ENCODE measurements around the gene ZFP36.

ZFP36 gene

DNA sequence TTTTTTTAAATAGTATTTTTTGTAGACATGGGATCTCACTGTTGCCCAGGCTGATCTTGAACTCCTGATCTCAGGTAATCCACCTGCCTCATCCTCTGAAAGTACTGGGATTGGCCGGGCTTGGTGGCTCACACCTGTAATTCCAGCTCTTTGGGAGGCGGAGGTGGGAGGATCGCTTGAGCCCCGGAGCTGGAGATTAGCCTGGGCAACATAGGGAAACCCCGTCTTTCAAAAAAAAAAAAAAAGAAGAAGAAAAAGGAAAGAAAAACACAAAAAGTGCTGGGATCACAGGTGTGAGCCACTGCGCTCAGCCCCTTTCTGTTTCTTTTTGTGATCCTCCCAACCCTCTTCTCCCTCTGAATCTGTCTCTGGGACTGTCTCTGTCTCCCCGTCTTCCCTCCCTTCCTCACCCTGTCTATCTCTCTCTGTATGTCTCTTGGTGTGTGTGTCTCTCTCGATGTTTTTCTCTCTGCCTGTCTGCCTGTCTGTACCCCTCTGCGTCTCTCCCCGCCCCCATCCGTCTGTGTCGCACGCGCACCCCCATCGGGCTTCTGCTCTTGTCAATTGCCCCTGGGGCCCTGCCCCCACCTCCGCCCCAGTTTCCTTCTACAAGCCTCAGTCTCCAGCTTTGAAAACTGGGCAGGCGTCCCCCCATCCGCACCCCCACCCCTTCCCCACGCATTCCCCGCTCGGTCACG is 540 bp upstream of the ZFP36 start:
- DNase-seq (ENCODE audit: low read depth): peak; percentile 85

DNA sequence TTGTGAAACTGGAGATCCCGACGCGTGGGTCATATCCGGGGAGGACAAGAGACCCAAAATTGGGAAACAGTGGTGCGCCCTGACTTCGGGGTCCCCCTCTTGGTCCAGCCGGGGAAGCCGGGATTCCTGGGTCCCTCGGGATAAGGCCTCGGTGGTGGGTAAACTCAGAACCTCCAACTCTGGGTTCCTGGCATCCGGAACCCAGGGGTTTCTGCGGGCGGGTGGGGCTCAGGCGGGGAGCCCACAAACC is 688 bp downstream of the ZFP36 start:
- no peak for DNase-seq (ENCODE audit: low read depth)

DNA sequence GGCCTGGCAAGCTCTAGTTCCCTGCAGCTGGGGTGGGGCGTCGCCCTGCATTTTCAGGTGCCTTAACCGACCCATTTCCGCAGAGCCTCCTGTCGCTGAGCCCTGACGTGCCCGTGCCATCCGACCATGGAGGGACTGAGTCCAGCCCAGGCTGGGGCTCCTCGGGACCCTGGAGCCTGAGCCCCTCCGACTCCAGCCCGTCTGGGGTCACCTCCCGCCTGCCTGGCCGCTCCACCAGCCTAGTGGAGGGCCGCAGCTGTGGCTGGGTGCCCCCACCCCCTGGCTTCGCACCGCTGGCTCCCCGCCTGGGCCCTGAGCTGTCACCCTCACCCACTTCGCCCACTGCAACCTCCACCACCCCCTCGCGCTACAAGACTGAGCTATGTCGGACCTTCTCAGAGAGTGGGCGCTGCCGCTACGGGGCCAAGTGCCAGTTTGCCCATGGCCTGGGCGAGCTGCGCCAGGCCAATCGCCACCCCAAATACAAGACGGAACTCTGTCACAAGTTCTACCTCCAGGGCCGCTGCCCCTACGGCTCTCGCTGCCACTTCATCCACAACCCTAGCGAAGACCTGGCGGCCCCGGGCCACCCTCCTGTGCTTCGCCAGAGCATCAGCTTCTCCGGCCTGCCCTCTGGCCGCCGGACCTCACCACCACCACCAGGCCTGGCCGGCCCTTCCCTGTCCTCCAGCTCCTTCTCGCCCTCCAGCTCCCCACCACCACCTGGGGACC is 1.2 kb downstream of the ZFP36 start:
- peak; percentile 49 for DNase-seq (ENCODE audit: low read depth)

DNA sequence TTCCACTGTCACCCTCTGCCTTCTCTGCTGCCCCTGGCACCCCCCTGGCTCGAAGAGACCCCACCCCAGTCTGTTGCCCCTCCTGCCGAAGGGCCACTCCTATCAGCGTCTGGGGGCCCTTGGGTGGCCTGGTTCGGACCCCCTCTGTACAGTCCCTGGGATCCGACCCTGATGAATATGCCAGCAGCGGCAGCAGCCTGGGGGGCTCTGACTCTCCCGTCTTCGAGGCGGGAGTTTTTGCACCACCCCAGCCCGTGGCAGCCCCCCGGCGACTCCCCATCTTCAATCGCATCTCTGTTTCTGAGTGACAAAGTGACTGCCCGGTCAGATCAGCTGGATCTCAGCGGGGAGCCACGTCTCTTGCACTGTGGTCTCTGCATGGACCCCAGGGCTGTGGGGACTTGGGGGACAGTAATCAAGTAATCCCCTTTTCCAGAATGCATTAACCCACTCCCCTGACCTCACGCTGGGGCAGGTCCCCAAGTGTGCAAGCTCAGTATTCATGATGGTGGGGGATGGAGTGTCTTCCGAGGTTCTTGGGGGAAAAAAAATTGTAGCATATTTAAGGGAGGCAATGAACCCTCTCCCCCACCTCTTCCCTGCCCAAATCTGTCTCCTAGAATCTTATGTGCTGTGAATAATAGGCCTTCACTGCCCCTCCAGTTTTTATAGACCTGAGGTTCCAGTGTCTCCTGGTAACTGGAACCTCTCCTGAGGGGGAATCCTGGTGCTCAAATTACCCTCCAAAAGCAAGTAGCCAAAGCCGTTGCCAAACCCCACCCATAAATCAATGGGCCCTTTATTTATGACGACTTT is 2.0 kb downstream of the ZFP36 start:
- DNase-seq (ENCODE audit: low read depth): no peak

DNA sequence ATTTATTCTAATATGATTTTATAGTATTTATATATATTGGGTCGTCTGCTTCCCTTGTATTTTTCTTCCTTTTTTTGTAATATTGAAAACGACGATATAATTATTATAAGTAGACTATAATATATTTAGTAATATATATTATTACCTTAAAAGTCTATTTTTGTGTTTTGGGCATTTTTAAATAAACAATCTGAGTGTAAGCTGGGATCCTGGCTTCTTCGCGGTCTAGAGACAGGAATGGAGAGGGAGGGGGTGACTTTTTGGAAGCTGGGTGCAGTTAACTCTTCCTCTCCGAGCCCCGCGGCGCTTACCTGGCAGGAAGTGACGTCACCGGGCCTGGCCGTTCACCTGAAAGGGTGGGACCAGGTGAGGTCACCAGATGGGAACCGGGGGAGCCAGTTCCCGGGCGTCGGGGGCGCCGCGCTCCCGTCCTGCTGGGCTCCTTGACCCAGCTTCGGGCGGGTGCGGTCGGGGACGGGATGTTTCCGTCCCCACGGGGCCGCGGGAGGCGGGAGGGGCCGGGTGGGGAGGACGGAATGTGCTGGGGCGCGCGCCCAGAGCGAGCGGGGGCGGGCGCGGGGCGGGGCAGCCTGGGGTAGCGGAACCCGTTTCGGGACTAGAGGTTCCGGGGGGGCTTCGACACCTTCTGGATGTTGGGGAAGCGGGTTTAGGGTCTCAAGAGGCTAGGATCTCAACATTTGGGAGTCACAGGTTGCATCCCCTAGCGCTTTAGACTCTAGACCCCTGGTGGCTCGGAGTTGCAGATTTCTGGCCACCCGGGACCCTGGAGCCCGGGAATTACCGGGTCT is 2.8 kb downstream of the ZFP36 start:
- peak; percentile 89 for DNase-seq (ENCODE audit: low read depth)

DNA sequence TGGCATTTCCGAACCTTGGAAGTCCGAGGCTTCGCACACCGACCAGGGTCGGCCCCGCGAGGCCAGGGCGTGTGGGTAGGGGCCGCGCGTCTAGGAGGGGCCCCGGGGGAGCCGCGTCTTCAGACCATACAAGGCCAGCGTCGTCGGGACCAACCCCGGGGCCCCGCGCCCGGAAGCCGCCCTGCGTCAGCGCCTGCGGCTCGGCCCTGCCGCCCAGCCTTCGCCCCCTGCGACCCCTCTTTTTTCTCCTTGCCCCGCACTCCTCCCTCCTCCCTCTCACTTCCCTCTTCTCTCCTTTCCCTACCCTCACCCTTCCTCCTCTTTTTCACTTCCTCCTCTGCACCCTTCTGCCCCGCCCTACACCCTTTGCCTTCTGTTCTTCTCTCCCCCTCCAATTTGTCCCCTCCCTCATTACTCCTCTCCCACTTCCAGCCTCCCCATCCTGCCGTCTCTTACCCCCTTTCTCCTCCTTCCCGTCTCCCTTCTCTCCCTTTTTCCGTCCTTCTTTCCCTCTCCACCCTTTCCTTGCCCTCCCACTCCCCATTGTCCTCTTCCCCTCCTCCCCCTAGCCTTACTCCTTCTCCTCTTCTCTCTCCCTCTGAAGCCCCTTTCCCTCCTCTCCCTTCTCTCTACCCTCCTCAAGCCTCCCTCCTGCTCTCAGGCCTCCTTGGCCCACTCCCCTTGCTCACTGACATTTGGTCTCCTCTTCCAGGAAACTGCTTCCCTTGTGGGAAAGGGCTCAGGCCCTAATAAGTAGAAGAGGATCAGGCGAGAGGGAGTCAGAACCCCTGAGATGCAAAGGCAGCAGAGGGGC is 3.6 kb downstream of the ZFP36 start:
- DNase-seq (ENCODE audit: low read depth): peak; percentile 70

DNA sequence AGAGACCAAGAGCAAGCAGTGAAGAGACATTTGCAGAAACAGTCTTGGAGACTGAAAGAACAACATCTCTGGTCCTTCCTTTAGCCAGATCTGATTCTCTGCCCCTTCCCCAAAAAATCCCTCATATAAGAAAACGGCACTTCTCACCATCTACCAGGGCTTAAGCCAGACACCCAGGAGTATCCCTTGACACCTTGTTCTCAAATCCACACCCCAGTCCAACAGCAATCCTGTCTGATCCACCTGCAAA is 4.1 kb downstream of the ZFP36 start:
- DNase-seq (ENCODE audit: low read depth): no peak

DNA sequence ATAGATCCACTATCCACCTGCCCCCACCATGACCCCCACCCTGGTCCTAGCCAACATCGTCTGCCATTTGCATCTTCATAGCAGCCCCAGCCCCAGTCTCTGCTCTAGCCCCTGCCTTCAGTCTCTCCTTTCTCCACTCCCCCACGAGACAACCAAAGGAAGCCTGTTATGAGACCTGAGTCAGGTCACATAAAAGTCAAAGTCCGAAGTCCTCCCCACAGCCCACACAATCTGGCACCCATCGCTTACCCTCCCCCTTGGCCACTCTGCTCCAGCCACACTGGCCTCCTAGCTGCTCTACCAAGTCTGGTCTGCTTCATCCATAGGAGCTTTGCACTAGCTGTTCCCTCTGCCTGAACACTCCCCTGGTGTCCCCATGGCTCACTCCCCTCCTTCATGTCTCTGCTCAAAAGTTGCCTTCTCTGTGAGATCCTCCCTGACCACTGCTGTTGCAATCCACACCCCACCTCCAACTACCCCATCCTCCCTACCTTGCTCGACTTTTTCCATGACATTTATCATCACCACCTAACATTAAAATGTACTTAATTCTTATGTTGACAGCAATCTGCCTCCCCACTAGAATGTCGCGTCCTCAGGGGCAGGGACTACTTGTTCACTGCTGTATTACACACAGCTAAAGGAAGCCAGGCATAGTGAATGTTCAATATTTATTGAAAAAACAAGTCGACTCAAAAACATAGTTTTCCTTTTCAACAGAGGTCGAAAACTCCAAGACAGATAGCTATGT is 4.6 kb downstream of the ZFP36 start:
- DNase-seq (ENCODE audit: low read depth): no peak

DNA sequence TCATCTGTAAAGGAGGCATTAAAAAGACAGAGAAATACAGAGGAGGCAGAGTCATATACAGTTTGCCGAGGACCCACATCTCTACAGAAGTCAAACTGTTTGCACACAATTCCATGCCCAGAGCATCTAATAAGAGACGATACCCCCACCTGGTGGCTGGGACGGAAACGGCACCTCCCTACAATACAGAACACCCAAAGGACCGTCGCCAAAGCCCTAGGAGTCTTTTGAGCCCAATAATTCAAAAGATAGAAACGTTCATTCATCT is 5.1 kb downstream of the ZFP36 start:
- DNase-seq (ENCODE audit: low read depth): peak; percentile 81

DNA sequence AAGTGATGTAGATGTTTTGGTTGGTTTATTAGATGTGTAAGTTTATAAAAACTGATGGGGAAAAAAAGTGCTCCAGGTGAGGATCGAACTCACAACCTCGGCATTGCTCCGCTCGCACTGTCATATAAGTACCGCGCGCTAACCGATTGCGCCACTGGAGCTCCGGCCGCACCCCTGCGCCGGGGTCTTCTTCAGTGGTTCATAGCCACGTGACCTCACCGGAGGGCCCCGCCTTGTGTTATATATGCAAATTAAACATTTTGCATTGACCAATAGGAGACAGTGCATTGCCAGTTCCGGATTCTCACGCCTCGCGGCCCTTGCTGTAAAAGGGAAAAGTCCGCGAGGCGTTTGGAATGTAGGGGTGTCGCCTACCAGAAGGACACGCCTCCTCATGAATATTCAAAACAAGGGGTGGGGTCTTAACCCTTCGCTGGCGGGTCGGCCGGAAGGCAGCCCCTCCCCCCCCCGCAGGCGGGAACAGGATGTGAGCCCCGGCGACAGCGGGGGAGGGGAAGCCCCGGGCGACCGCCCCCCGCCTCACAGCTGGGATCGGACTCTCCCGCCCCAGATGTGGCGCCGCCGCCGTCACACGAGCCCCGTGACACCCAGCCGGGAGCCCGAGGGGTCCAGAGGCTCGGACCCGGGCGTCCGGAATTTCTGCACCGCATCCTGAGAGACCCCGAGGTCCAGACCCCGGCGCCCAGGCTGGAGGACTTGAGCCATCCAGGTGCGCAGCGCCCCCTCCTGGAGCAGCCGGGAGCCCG is 5.6 kb downstream of the ZFP36 start, which contains the start of gene PLEKHG2:
Gene PLEKHG2 (plus strand): TSS at position 570 of the 767 bp plus-strand sequence. CDS start 1,418 bp downstream, outside the sequence.
- peak; percentile 94 for DNase-seq (ENCODE audit: low read depth)

DNA sequence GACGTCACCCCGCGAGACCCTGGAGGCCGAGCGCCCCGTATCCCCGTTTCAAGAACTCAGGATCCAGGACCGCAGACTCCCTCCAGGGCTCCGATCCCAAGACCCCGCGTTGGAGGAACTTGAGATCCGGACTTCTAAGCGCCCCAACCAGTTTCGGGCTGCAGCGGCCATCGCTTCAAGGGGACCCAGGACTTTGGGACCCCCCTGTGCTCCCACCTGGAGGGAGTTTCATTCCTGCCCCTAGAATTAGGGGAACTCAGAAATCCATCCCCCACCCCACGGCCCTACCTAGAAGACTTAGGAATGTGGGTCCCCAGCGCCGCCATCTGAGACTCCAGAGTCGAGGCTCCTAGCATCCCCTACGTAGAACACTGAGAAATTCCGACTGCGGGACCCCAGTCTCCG is 6.2 kb downstream of the ZFP36 start:
- DNase-seq (ENCODE audit: low read depth): no peak

DNA sequence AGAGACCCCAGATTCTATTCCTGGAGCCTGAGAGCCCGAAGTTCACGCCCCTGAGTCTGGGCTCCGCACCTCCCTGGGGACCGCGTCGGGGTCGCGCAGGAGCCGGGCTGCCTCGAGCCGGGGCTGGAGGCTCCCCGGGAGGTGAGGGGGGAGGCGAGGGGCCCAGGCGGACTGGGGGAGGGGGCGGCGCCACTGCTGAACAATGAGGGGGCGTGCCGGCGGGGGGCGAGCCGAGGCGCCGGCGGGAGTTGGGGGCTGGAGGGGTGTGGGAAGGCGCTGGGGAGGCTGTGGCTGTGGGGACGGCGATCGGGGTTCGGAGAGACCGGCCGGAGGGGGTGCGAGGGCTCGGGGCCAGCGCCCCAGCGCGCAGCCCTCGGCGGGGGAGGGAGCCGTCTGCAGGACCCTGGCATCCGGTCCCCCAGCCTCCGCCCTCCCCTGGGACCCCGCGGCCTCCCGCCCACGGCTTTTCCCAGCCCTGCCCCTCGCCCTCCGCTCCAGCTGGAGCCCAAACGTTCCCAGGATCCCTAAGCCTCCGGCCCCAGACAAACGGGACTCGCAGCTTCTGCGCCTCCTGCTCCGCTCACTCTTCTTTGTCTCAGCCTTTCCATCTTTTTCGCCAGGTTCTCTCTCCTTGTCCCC is 6.7 kb downstream of the ZFP36 start:
- no peak for DNase-seq (ENCODE audit: low read depth)

DNA sequence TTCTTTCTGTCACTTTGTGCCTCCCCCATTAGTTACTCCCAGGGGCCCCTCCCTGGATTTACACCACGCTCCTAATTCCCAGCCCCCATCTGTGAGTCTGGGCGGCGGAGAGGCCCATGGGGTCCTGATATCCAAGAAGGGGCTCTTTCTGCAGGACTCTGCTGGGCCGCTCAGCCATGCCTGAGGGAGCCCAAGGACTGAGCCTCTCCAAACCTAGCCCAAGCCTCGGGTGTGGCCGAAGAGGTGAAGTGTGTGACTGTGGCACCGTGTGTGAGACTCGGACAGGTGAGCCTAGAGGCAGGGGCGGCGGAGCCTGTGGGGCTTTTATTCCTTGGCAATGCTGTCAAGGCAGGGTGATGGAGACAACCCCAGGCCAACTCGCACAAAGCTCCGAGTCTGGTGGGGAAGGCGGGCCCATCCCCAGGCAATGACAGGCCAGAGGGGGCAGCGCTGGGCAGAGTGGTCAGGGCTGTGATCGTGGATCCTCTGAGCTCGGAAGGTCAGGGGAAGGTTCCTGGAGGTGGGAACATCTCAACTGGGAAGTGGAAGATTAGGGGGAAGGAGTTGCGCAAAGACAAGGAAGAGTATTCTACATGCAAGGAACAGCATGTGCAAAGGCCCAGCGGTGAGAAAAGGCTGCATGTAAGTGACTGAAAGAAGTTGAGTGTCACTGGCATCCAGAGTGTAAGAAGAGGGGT is 7.4 kb downstream of the ZFP36 start:
- no peak for DNase-seq (ENCODE audit: low read depth)

DNA sequence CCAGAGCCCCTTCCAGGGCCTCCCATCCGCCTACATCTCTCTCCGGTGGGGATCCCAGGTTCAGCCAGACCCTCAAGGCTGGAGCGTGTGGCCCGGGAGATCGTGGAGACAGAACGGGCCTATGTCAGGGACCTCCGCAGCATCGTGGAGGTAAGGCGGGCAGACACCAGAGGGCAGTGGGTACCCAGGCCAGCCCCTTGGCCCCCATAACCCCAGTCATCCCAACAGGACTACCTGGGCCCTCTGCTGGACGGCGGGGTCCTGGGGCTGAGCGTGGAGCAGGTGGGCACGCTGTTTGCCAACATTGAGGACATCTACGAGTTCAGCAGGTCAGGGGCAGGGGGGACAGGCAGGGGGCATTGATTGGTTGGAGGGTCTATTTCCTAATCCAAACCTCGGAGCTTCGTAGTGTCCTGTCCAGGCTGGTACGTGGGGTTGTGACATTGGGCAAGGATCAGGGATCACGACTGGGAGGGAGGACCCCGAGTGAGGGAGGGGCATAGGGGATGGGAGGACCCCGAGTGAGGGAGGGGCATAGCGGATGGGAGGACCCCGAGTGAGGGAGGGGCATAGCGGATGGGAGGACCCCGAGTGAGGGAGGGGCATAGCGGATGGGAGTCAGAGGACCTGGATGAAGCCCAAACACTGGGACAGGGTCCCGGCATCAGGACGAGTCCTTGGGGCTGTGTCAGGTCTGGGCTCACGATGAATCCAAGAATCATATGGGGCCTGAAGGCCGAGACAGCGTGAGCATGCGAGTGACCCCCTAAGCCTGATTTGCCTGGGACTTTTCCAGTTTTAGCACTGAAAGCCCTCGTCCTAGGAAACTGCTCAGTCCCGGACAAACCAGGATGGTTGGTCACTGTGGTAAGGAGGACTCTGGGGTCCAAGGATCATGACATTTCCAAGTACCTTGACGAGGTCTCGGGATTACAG is 8.7 kb downstream of the ZFP36 start:
- DNase-seq (ENCODE audit: low read depth): no peak

DNA sequence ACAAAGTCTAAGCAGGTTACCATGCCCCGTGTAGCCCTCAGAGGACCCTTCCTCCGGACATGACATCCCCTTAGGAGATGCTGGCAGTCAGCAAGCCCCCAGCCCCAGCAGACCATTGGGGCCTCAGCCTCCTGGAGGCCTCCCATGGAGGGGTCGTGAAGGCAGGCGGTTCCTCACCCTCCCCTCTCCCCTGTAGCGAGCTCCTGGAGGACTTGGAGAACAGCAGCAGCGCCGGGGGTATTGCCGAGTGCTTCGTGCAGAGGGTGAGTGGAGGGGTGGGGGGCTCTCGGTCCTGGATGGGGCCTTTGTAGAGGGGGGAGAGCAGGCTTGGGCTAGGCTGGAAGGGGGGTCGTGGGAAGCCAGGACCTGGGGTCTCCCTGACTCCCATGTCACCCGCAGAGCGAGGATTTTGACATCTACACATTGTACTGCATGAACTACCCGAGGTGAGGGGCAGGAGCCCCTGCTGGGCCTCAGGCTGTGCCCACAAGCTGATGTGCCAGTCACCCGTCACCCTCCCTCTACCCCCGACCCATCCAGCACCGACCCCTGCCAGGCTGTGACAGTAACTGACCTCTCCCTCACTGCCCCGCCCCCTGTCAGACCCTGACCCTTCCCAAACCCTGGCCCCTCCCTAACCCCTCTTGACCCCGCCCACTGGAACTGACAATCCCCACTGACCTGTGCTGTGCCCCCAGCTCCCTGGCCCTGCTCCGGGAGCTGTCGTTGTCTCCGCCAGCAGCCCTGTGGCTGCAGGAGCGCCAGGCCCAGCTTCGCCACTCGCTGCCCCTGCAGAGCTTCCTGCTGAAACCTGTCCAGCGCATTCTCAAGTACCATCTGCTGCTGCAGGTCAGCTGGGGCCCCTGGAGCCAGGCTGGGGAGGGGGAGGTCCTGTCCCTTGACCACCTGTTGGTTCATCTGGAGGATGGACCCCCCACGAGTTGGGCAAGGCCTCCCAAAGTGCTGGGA is 9.8 kb downstream of the ZFP36 start:
- DNase-seq (ENCODE audit: low read depth): no peak

DNA sequence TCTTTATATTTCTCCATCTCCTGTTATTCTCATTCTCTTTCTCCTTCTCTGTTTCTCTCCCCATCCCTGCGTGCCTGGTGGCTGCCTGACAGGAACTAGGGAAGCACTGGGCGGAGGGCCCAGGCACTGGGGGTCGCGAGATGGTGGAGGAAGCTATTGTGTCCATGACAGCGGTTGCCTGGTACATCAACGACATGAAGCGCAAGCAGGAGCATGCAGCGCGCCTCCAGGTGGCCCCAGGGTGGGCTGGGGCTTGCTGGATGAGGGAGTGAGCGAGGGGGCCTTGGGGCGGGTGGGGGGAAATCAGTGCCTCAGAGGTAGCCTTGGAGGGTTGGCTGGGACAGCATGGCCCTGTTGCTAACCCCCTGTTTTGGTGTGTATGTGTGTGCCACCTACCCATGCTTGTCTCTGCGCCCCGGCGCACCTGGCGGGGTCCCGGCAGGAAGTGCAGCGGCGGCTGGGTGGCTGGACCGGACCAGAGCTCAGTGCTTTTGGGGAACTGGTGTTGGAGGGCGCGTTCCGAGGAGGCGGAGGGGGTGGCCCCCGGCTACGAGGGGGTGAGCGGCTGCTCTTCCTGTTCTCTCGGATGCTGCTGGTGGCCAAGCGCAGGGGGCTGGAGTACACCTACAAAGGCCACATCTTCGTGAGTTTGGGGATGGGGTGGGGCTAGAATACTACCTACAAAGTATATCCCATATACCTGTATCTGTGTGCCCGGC is 11.0 kb downstream of the ZFP36 start:
- DNase-seq (ENCODE audit: low read depth): no peak

Measured in T-helper 22 cell (primary cell).